ENCODE measurements around the gene RPA1. TPM values are rescaled to one million over a fixed set of nuclear protein-coding genes. Genes with fewer than 3 reads are reported as not detected.

RPA1 gene
- total and polyA plus RNA-seq, 7 donors: 22.1 to 82.1 (median 52.6) TPM

DNA sequence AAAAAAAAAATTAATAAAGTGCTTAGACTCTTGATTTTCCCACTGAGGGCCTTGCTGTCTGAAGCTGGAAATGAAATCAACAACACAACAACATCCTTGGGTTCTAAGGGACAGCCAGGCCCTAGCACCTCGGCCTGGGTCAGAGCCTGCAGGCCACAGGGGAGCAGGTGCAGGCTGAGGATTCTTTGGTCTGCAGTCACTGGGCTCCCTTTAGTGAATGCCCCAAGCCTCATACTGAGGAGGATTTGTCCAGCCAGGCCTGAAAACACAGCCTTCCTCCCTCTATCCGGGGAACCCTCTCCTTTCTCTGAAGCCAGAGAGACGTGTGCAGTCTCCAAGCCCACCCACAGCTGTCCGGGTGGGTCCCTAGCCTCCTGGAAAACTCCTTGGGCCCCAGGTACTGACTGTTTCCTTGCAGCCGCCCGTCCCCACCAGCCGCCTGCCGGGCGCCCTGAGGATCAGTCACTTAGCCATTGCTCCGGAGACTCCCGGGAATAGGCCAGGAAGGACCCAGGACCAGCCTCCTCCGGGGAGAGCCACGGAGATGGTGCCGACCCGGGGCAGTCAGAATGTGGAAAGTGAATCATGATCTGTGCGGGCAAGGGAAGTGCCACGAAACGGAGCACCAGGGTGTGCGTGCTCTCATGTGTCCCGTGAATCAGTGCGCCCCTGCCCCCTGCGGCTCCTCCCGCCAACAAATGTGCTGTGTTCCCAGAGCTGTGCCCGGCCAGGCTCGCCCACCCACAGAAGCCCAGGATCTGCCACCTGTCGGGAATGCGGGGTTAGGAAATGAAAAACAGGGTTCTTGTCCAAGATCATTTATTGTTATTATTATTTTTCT, 104.3 kb downstream of the RPA1 start:
- peaks cover 13% of the 10 kb centered on the region for H3K4me1 ChIP-seq
- DNase-seq (no peak), ATAC-seq (no peak)
- TF ChIP-seq, protein P1, sequence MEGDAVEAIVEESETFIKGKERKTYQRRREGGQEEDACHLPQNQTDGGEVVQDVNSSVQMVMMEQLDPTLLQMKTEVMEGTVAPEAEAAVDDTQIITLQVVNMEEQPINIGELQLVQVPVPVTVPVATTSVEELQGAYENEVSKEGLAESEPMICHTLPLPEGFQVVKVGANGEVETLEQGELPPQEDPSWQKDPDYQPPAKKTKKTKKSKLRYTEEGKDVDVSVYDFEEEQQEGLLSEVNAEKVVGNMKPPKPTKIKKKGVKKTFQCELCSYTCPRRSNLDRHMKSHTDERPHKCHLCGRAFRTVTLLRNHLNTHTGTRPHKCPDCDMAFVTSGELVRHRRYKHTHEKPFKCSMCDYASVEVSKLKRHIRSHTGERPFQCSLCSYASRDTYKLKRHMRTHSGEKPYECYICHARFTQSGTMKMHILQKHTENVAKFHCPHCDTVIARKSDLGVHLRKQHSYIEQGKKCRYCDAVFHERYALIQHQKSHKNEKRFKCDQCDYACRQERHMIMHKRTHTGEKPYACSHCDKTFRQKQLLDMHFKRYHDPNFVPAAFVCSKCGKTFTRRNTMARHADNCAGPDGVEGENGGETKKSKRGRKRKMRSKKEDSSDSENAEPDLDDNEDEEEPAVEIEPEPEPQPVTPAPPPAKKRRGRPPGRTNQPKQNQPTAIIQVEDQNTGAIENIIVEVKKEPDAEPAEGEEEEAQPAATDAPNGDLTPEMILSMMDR (IDR thresholded peaks at IDR 0.05): no peak
- H3K27me3 ChIP-seq (ENCODE audit: insufficient read depth in 3 of 3, low read length in 2 of 3): no peaks in the 10 kb centered on the region
- H3K4me3 ChIP-seq: no peak overlapping the region
- no peak overlapping the region for H3K27ac ChIP-seq
- 84 to 93% (median 85%) methylated on average over 26 to 27 of the region's 27 CpGs for WGBS, 3 donors
- H3K36me3 ChIP-seq (ENCODE audit: insufficient read depth in 1 of 2, low read depth in 1 of 2): peaks cover 0 to 5% of the 10 kb centered on the region in 2 donors
- intact Hi-C loops (cut with DNase I): no loop called here
- H3K9me3 ChIP-seq: no peaks in the 10 kb centered on the region

DNA sequence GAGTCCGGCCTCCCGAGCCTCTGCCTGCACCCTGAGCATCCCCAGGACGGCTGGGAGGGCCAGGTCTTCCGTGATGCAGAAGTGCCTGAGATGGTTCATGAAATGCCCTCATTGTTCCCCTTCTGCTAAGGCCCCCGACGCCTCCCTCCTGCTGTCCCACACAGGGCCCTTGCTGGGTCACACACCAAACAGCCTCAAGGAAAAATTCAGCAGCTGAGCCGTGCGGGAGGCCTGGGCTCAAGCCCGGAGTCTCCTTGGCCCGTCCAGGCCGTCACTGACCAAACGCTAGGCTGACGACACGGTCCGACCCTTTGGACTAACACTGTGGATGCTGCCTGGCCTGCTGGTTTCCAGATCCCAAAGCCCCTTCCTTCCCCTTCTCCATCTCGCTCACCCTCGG, 105.1 kb downstream of the RPA1 start:
- TF ChIP-seq, protein P1 (IDR thresholded peaks at IDR 0.05): no peak
- H3K4me3 ChIP-seq: no peak overlapping the region
- H3K9me3 ChIP-seq: no peaks in the 10 kb centered on the region
- no peaks in the 10 kb centered on the region for H3K27me3 ChIP-seq (ENCODE audit: insufficient read depth in 3 of 3, low read length in 2 of 3)
- 81 to 86% (median 82%) methylated on average over 17 of the region's 17 CpGs for WGBS, 3 donors
- no peak for DNase-seq
- H3K36me3 ChIP-seq (ENCODE audit: insufficient read depth in 1 of 2, low read depth in 1 of 2): peaks cover 0 to 5% of the 10 kb centered on the region in 2 donors
- ATAC-seq: no peak
- intact Hi-C loops (cut with DNase I): no loop called here
- no peak overlapping the region for H3K27ac ChIP-seq
- H3K4me1 ChIP-seq: peaks cover 19% of the 10 kb centered on the region

DNA sequence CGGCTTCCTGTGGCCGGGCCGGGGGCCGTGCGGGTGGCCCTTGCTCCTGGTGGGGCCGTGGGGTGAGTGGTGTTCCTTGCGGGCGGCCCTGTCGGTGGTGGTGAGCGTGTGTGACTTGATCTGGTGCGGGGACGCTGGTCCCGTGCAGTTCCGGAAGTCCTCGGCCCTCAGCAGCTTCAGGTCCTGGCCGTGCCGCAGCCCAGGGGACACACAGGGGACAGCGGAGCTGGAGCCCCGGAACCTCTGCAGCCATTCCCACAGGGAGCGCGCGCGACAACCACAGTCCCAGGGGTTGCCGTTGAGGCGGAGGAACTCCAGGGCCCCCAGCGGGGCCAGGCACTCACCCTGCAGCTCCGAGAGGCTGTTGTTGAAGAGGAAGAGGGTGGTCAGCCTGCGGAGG, 107.0 kb downstream of the RPA1 start:
- H3K9me3 ChIP-seq: no peaks in the 10 kb centered on the region
- H3K36me3 ChIP-seq (ENCODE audit: insufficient read depth in 1 of 2, low read depth in 1 of 2): peaks cover 0 to 5% of the 10 kb centered on the region in 2 donors
- ATAC-seq (no peak), DNase-seq (no peak)
- TF ChIP-seq, protein P1 (IDR thresholded peaks at IDR 0.05): no peak
- H3K27me3 ChIP-seq (ENCODE audit: insufficient read depth in 3 of 3, low read length in 2 of 3): no peaks in the 10 kb centered on the region
- intact Hi-C loops (cut with DNase I): loop anchor here in 1 of 2 donors (1.0 kb wide), 1 partner anchor 13 kb away; no protein-coding TSS in a partner anchor
- H3K4me3 ChIP-seq: no peak overlapping the region
- H3K4me1 ChIP-seq: peaks cover 29% of the 10 kb centered on the region
- H3K27ac ChIP-seq: no peak overlapping the region
- WGBS, 3 donors: 90 to 94% (median 93%) methylated on average over 27 to 28 of the region's 28 CpGs

DNA sequence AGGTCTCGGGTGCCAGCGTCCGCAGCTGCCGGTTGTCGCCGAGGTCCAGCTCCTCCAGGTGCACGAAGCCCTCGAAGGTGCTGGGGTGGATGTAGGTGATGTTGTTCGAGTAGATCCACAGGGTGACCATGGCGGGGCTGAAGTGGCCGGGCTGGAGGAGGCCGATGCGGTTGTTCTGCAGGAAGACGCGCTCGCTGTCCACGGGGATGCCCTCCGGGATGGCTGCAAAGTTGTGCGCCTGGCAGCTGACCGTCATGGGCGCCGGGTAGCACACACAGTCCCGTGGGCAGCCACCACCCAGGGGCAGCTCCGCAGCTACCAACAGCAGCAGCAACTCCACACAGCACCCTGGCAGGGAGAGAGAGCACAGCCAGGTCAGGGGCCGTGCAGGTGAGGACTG, 107.7 kb downstream of the RPA1 start:
- H3K4me1 ChIP-seq: peaks cover 25% of the 10 kb centered on the region

More for the DNA sequence above, 107.7 kb downstream of the RPA1 start:
- H3K4me3 ChIP-seq: no peak overlapping the region
- no peak for DNase-seq
- intact Hi-C loops (cut with DNase I): loop anchor here in 1 of 2 donors (1.0 kb wide), 1 partner anchor 14 kb away; no protein-coding TSS in a partner anchor
- no peak overlapping the region for H3K27ac ChIP-seq
- no peaks in the 10 kb centered on the region for H3K27me3 ChIP-seq (ENCODE audit: insufficient read depth in 3 of 3, low read length in 2 of 3)
- peaks cover 0 to 5% of the 10 kb centered on the region in 2 donors for H3K36me3 ChIP-seq (ENCODE audit: insufficient read depth in 1 of 2, low read depth in 1 of 2)
- H3K9me3 ChIP-seq: no peaks in the 10 kb centered on the region
- no peak for ATAC-seq
- TF ChIP-seq, protein P1 (IDR thresholded peaks at IDR 0.05): no peak
- 96 to 97% (median 97%) methylated on average over 24 to 25 of the region's 25 CpGs for WGBS, 3 donors
